Dedifferentiated amniotic fluid mesenchymal stem cell (primary cell): ENCODE data around the gene DOCK9.
"Not testable (repeated sequence)": the region's sequence is repeated elsewhere in the genome, so short reads cannot be mapped to it uniquely, and the experiment has no call there.

Experiments
- DNase-seq: peaks from one replicate; pipeline ENCODE4 v3.0.0-alpha.2; 2016; ENCODE audit errors: extremely low spot score

DOCK9 gene

DNA sequence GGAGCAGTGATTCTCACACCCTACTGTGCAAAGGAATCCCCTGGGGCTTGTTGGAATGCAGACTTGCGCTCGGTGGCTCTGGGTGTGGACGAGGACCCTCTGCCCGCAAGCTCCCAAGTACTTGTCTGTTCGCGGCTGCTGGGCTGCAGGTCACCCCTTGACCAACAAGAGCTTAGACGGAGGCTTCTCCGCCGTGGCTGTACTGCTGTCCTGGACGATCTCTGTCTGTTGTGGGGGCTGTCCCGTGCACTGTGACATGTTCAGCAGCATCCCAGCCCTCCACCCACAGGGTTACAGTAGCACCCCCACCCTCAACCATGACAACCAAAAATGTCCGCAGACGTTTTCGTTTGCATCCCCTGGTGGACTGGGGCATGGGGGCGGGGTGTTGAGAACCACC is 202.5 kb downstream of the DOCK9 start:
- DNase-seq, result no peak

DNA sequence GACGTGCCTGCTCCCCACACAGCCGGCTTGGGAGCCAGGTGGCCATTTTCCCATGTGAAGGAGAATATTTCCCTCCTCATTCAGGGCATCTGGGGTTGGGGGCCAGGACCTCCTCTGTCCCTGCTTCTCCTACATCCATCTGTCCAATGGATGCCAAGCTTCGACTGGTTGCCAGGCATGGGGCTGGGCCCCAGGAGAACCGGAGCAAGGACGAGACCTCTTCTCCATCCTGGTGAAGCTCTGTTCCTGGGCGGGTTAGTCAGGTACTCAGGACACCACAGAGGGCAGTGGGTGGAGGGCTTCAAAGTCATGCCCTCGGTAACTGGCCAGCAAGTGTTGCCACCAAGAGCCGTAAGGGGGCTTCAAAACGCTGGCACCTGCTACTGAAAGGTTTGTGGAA is 203.1 kb downstream of the DOCK9 start:
- DNase-seq, result no peak

DNA sequence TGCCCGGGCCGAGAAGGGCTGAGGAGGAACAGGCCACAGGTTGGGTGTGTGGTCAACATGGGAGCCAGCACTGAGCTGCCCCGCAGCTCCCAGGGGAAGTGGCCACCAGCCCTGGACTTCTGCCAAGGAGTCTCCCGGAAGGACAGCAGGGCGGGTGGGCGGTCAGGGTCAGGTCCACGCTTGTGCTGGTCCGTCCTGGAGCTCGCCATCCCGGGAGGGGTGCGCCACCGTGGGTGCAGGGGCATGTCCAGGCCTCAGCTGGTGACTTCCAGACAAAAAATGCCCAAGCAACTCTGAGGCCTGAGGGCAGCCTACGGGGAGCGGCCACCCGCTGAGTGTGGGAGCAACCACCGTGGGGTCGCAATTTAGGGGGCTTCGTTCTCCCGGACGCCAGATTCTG is 203.9 kb downstream of the DOCK9 start:
- no peak for DNase-seq

DNA sequence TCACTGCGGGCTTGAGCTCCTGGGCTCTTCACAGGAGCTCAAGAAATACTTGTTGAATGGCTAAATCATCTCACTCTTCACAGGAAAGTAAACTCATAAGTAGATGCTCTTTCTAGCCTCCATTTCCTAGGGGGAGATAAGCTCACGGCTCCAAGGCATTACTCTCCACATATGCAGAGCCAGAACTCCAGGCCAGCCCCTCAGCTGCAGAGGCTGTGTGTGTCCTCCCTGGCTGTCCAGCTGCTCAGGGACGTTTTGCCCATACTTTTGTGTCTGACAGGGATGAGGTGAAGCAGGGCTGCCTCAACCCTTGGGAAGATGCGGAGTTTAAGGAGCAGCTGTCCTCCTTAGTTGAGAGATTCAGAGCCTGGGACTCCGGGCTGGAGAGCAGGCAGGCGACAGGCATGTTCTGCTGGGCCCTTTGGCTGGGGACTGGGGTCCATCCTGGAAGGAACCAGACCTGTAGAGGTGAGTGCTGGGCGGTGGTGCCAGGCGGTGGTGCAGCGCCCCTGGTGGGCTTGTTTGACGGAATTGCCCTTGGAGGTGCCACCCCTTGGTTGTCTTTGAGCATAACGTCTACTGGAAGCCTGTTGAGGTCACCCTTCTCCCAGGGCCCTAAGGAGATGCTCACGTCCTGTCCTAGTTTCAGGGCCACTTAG is 204.9 kb downstream of the DOCK9 start:
- DNase-seq, result no peak

DNA sequence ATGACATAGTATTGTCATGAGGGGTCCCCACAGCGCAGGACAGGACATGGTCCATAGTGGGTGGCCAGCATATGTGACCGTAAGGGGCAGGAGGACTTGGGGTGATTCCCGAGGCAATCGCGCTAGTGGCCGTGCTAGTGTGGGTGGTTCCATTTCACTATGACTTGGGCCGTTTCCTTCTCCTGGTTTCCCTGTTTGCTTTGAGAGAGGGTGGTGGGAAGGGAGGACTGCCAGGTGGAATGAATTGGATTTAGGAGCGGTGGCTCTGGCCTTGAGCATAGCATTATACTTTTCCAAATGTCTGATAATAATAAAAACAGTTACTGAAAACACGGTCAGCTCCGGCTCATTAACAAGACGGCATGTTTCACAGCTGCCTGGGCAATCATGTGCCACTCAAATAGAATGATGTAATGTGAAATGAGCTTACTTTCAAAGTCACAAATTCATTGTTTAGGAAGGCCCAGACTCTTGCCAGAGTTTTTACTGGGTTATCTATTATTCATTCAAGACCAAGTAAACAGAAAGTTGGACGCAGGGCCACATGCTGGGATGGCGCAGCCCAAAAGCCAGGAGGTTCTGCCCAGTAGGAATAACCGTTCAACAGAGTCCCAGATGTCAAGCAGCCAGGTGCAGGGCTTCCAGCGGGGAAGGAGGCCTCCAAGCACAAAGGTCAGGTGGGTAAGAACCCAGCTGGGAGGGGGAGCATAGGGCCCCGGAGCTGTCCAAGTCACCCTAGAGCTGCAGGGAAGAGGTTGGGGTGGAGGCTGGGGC is 205.8 kb downstream of the DOCK9 start:
- DNase-seq, result no peak

DNA sequence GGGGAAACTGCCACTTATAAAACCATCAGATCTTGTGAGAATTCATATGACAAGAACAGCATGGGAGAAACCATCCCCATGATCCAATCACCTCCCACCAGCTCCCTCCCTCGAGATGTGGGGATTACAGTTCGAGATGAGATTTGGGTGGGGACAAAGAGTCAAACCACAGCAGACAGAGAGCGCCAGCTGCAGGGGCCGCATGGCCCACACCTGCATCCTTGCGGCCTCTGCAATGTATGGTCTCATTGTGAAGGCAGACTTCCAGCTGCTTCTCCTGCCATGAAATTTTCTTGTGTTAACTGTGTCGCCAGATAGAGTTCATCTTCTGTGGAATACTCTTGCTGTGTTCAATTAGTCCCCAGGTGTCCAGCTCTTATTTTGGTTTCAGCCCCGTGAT is 208.1 kb downstream of the DOCK9 start:
- no peak for DNase-seq

DNA sequence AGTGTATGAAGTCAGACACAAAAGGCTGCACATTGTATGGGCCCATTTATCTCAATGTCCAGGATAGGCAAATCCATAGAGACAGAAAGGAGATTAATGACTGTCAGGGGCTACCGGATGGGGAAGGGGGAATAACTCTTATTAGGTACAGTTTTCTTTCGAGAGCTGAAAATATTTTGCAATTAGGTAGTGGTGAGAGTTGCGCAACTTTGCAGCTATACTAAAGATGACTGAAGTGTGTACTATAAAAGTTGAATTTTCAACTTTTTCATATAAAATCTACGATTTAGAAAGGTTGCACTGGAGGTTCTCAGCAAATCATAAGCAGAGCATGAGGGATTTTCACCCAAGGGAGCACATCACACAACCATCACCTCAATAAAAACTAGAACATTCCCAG is 209.3 kb downstream of the DOCK9 start:
- no peak for DNase-seq

DNA sequence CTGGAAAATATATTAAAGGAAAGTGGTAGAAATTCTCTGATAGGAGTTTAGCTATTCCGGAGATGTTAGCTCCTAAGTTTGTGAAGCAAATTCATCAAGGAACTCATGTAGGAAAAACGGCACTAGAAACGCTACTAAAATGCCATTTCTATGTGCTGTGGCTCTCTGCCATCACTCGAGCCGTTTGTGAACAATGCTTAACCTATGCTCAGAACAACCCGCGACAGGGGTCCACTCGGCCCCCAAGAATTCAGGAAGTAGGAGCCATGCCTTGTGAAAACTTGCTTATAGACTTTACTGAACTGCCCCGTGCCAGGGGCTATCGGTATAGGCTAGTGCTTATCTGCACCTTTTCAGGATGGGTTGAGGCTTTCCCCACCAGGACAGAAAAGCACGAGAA is 211.2 kb downstream of the DOCK9 start:
- DNase-seq, result no peak

DNA sequence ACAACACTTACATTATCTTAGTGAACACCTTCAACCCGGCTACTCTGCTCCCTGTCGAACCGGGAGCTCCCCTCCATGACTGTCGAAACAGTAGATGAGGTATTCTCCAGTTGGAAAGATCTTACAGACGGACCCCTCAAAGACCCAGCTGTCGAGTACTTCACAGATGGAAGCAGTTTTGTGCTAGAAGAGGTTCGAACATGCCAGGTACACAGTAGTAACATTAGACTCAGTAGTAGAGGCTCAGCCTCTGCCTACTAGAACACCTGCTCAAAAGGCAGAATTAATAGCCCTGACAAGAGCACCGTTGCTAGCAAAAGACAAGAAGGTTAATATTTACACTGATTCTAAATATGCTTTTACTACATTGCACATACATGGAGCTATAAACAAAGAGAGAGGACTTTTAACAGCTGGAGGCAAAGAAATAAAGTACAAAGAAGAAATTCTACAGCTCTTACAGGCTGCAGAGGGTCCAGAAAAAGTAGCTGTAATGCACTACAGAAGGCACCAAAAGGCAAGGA is 211.8 kb downstream of the DOCK9 start:
- DNase-seq, result no peak

DNA sequence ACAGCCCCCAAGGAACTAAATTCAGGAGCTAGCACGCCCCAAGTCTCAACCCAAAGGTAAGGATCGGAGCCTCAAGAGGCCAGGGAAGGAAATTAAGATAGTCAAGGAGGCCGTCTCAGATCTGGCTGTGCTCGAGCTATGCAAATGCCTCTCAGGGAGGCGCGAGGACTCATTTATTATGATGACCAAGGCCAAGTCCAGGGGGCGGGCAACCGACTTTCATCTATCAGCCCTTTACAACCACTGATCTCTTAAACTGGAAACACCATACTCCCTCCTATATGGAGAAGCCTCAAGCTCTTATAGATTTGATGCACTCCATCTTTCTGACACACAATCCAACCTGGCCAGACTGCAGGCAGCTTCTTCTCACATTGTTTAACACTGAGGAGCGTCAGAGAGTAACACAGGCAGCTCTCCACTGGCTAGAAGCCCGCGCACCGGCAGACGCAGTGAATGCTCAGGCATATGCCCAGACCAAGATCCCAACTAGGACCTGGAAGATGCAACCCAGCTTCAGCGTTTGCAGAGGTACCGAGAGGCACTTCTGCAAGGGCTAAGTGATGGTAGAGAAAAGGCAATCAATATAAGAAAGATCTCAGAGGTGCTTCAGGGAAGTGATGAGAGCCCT is 215.8 kb downstream of the DOCK9 start:
- no peak for DNase-seq

DNA sequence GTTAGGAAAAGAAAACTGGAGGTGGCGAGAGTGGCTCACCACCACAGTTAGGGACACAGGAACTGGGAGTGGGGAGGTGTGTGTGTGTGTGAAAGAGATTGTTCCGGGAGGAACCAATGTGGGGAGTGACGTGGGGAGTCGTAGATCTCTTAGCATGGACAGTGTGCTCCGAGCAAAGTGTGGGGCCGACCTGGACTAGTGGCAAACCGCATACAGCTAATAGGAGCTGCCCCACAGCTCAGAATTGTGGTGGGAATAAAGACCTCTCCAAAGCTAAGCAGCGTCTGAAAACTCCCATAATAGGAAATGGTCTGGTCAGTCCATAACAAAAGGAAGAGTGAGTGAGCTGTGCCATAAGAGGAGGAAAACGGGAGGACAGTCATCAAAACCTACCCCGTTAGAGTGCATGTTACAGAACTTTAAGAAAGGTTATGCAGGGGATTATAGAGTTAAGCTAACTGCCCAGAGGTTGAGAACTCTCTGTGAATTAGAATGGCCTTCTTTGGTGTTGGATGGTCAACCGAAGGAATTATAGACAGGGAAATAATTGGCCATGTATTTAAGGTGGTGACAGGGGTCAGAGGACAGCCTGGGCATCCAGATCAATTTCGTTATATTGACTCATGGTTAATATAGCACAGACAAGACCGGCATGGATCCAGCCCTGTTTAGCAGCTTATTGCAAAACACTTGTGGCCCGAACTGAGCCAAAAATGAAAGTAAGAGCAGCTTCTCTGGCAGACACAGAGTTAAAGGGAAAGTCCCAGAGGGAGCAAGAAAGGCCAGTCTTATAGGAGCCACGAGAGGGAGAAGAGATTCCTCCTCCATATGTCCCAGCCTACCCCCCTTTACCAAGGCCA is 216.5 kb downstream of the DOCK9 start:
- DNase-seq, result no peak

DNA sequence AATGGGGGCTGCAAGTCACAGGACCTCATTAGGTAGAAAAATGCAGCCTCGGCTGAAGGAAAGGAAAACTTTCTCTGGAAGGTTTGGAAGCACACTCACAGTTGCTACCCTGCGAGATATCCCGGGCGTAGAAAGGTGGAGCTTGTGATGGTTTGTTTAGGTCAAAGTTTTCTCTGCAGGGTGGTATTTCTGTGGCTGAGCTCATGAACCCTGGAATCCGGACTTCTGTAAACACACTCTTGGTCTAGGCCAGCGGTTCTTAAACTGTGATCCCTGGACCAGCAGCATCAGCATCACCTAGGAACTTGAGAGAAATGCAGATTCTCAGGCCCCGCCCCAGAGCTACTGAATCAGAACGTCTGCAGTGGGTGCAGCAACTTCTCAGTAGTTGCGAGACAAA is 222.1 kb downstream of the DOCK9 start:
- no peak for DNase-seq

DNA sequence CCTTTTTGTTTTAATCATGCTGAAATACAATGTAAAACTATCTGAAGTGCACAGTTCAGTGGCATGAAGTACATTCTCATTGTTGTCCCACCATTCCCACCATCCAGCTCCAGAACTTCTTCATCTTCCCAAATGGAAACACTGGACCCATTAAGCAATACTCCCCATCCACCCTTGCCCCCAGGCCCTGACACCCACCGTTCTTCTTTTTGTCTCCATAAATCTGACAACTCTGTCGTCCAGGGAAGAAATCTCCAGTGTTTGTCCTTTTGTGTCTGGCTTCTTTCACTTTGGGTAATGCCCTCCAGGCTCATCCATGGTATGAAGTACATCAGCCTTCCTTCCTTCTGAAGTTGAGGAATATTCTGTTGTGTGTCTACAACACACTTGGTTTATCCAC is 222.7 kb downstream of the DOCK9 start:
- no peak for DNase-seq

DNA sequence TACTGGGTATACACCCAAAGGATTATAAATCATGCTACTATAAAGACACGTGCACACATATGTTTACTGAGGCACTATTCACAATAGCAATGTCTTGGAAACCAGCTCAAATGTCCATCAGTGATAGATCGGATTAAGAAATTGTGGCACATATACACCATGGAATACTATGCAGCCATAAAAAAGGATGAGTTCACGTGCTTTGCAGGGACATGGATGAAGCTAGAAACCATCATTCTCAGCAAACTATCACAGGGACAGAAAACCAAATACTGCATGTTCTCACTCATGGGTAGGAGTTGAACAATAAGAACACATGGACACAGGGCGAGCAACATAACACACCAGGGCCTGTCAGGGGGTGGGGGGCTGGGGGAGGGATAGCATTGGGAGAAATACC is 223.4 kb downstream of the DOCK9 start:
- DNase-seq, result not testable (repeated sequence)

DNA sequence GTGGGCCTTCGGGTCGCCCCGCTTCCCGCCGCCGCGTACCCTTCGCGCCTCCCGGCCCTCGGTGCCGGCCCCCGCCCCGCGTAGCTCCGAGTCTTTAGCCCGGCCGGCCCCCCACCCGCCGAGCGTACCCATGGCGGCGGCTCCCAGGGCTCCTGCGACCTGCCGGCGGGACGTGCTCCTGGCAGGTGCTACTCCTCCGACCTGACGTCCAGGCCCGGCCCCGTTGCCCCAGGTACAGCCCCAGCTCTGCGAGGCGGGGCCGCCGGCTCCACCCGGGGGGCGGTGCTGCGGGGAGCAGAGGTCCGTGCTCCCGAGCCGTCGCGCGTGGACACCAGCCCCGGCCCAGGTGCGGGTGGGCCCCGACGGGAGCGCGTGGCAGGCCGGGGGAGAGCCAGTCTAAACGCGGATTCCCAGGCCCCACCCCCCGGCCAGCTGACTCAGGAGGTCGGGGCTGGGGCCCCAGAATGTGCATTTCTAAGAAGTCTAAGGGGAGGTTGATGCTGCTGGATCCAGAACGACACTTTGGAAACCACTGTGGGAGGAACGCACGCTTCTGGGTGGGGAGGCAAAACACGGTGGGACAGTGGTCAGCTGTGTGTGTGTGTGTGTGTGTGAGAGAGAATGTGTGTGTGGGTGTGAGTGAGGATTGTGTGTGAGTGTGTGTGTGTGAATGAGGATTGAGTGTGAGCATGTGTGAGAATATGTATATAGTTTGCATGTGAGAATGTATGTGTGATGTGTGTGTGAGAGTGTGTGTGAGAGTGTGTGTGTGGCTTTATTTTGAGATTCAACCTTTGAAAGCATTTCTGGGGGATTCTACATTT is 225.2 kb downstream of the DOCK9 start, which contains the start of gene SLC15A1:
Gene SLC15A1, minus strand, starts transcription at position 206 of the 824 bp plus-strand sequence. Its CDS starts 74 bp downstream, at position 132.
- DNase-seq, result no peak

DNA sequence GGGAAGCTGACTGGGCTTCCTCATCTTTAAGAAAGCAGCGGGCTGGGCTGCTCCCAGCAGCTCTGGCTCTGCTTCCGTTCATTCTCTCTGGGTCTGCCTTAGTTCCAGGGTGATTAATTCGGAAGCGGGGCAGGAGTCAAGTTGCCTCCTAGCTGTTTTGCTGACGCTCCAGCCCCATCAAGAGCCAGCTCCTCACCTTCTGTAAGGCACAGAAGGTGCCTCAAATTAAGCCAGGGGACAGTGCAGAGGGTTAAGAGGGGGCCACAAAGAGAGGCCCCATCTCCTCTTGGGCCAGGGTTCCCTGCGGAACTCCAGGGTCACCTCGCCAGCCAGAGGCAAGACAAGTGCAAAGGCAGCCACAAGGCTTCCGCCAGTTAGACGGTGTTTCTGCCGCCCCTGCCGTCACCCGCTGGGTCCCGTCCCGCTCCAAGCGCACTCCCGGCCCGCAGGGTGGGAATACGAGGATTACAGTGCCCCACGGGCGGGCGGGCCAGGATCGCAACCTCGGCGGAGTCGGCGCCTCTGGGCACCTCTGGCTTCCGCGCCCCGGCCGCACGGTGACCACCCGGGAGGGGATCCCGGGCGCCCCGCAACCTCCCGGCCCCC is 225.9 kb downstream of the DOCK9 start:
- DNase-seq, result no peak

DNA sequence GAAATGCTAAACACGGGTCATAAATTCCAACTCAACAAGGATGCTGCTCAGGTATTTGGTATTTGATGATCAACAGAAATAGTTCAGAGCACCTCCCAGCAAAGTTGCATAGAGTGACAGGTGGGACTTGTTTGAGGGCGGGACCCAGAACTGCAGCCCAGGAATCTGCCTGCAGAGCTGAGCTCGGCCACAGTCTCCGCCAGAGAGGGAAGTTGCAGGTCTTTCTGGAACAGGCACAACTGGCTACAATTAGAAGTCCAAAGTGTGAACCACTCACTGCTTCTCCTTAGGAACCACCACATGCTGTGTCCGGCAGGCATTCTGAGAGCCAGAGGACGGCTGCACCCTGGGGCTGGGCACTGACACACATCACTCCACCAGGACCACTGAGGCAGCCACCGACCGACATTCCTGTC is 226.5 kb downstream of the DOCK9 start:
- DNase-seq, result no peak

DNA sequence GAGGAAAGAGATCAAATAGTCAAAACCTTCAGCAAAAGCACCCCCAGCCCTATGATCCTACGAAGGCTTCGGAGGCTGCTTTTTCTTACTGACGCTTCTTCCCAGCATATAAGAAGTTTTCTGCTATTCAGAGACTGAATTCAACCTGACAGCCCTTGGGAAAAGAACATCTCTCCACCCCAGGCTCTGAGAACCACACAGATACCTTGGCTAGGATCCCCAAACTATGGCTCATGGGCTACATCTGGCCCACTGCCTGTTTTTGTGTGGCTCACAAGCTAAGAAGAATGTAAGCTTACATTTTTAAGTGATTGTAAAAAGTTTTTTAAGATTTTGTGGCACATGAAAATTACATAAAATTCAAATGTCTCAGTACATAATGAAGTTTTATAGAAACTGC is 228.4 kb downstream of the DOCK9 start:
- DNase-seq, result peak; percentile 39

DNA sequence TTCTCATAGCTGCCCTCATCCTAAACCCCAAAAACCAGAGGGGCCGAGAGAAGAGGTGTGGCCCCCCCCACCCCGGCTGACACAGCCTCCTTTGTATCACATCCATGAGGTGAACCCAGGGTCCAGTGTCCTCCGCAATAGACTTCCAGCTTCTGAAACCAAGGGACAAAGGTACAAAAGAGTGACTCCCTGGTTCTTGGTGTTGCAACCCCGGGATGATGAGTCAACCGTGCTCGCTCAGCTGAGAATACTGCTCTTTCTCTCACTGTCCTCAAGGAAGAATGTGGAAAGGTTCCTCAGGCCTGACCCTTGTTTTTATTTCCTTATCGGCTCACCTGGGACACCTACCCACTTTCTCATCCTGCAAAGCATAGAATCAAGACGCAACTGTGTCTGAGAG is 230.9 kb downstream of the DOCK9 start:
- DNase-seq, result no peak
